Stimulated activated memory B cell treated with anti-CD40 and anti-IgM and Interleukin-4, amounts not matched to agents 10 μg/mL and 1 μg/mL and 100 μg/mL, for 72 hours (primary cell): ENCODE data around the gene HADH.
A peak's percentile ranks its signal among the peaks of the same experiment; 100 is the strongest.
"Not testable (repeated sequence)": the region's sequence is repeated elsewhere in the genome, so short reads cannot be mapped to it uniquely, and the experiment has no call there.

ENCODE experiments used
- ATAC-seq: fragments of 150-1000 bp; cut with Tn5 transposase; 2 replicates; pipeline ENCODE4 v1.10.0; 2021
- H3K27ac Mint-ChIP-seq: one replicate; pipeline ENCODE4 v1.8.0; 2022; ENCODE audit warnings: mild to moderate bottlenecking, mixed read lengths
- H3K27me3 Mint-ChIP-seq: one replicate; pipeline ENCODE4 v1.8.0; 2022; ENCODE audit warnings: mixed read lengths
- H3K36me3 Mint-ChIP-seq: one replicate; pipeline ENCODE4 v1.8.0; 2022; ENCODE audit warnings: mixed read lengths
- H3K4me1 Mint-ChIP-seq: one replicate; pipeline ENCODE4 v1.8.0; 2022; ENCODE audit warnings: mixed read lengths
- H3K4me3 Mint-ChIP-seq: one replicate; pipeline ENCODE4 v1.8.0; 2022; ENCODE audit warnings: mild to moderate bottlenecking, moderate library complexity, mixed read lengths
- H3K9me3 Mint-ChIP-seq: one replicate; pipeline ENCODE4 v1.8.0; 2022; ENCODE audit warnings: mixed read lengths

Gene HADH

GRCh38 chr4:108035691-108036090 lies 46.0 kb downstream of the HADH start:
- Mint-ChIP-seq H3K36me3 (peaks cover 26% of the 10 kb centered on the region), H3K27me3 (no peaks in the 10 kb centered on the region), H3K4me3 (no peak overlapping the region), H3K9me3 (no peaks in the 10 kb centered on the region), H3K27ac (peak overlapping the region; percentile 44), H3K4me1 (peaks cover 6% of the 10 kb centered on the region)
- peak; percentile 63 for ATAC-seq

- peak overlapping the region; percentile 44 for H3K27ac Mint-ChIP-seq
- peaks cover 6% of the 10 kb centered on the region for H3K4me1 Mint-ChIP-seq
- no peaks in the 10 kb centered on the region for H3K27me3 Mint-ChIP-seq
- no peaks in the 10 kb centered on the region for H3K9me3 Mint-ChIP-seq
- ATAC-seq: peak; percentile 69
- no peak overlapping the region for H3K4me3 Mint-ChIP-seq
- peaks cover 20% of the 10 kb centered on the region for H3K36me3 Mint-ChIP-seq
Observed at GRCh38 chr4:108036213-108036612, 46.5 kb downstream of the HADH start.

GRCh38 chr4:108037884-108038283 lies 48.2 kb downstream of the HADH start:
- H3K36me3 Mint-ChIP-seq: peaks cover 14% of the 10 kb centered on the region
- H3K4me1 Mint-ChIP-seq: peaks cover 6% of the 10 kb centered on the region
- no peak for ATAC-seq
- H3K9me3 Mint-ChIP-seq: no peaks in the 10 kb centered on the region
- H3K27ac Mint-ChIP-seq: no peak overlapping the region
- H3K4me3 Mint-ChIP-seq: no peak overlapping the region
- no peaks in the 10 kb centered on the region for H3K27me3 Mint-ChIP-seq

GRCh38 chr4:108042927-108043326 lies 53.2 kb downstream of the HADH start:
- peaks cover 4% of the 10 kb centered on the region for H3K36me3 Mint-ChIP-seq
- H3K4me1 Mint-ChIP-seq: no peaks in the 10 kb centered on the region
- no peaks in the 10 kb centered on the region for H3K9me3 Mint-ChIP-seq
- no peaks in the 10 kb centered on the region for H3K27me3 Mint-ChIP-seq
- H3K27ac Mint-ChIP-seq: no peak overlapping the region
- H3K4me3 Mint-ChIP-seq: no peak overlapping the region
- ATAC-seq: no peak

GRCh38 chr4:108043526-108043925 lies 53.8 kb downstream of the HADH start:
- H3K4me3 Mint-ChIP-seq: no peak overlapping the region
- no peaks in the 10 kb centered on the region for H3K9me3 Mint-ChIP-seq
- no peaks in the 10 kb centered on the region for H3K27me3 Mint-ChIP-seq
- ATAC-seq: no peak
- no peaks in the 10 kb centered on the region for H3K4me1 Mint-ChIP-seq
- peaks cover 4% of the 10 kb centered on the region for H3K36me3 Mint-ChIP-seq
- no peak overlapping the region for H3K27ac Mint-ChIP-seq

GRCh38 chr4:108044951-108045686 lies 55.4 kb downstream of the HADH start:
- peaks cover 6% of the 10 kb centered on the region for H3K4me1 Mint-ChIP-seq
- no peak overlapping the region for H3K4me3 Mint-ChIP-seq
- no peaks in the 10 kb centered on the region for H3K9me3 Mint-ChIP-seq
- H3K27ac Mint-ChIP-seq: no peak overlapping the region
- ATAC-seq: no peak
- H3K27me3 Mint-ChIP-seq: no peaks in the 10 kb centered on the region
- H3K36me3 Mint-ChIP-seq: peaks cover 4% of the 10 kb centered on the region

GRCh38 chr4:108045687-108046024 lies 56.0 kb downstream of the HADH start:
- no peak overlapping the region for H3K4me3 Mint-ChIP-seq
- no peaks in the 10 kb centered on the region for H3K27me3 Mint-ChIP-seq
- no peak for ATAC-seq
- H3K27ac Mint-ChIP-seq: no peak overlapping the region
- H3K36me3 Mint-ChIP-seq: peaks cover 4% of the 10 kb centered on the region
- H3K4me1 Mint-ChIP-seq: peaks cover 6% of the 10 kb centered on the region
- H3K9me3 Mint-ChIP-seq: no peaks in the 10 kb centered on the region

- Mint-ChIP-seq H3K27me3 (no peaks in the 10 kb centered on the region), H3K36me3 (peaks cover 4% of the 10 kb centered on the region), H3K9me3 (no peaks in the 10 kb centered on the region), H3K4me3 (no peak overlapping the region), H3K27ac (no peak overlapping the region), H3K4me1 (peaks cover 6% of the 10 kb centered on the region)
- no peak for ATAC-seq
Observed at GRCh38 chr4:108047199-108047598, 57.5 kb downstream of the HADH start.

GRCh38 chr4:108048157-108048556 lies 58.5 kb downstream of the HADH start:
- no peak for ATAC-seq
- Mint-ChIP-seq H3K27ac (no peak overlapping the region), H3K27me3 (no peaks in the 10 kb centered on the region), H3K4me1 (peaks cover 6% of the 10 kb centered on the region), H3K9me3 (no peaks in the 10 kb centered on the region), H3K4me3 (no peak overlapping the region), H3K36me3 (peaks cover 4% of the 10 kb centered on the region)

- peaks cover 6% of the 10 kb centered on the region for H3K4me1 Mint-ChIP-seq
- no peaks in the 10 kb centered on the region for H3K27me3 Mint-ChIP-seq
- no peak for ATAC-seq
- H3K4me3 Mint-ChIP-seq: peak overlapping the region; percentile 72
- peak overlapping the region; percentile 33 for H3K27ac Mint-ChIP-seq
- no peaks in the 10 kb centered on the region for H3K9me3 Mint-ChIP-seq
- H3K36me3 Mint-ChIP-seq: peaks cover 4% of the 10 kb centered on the region
Observed at GRCh38 chr4:108048997-108049396, 59.3 kb downstream of the HADH start.

- H3K27ac Mint-ChIP-seq: peak overlapping the region; percentile 33
- no peak for ATAC-seq
- H3K9me3 Mint-ChIP-seq: no peaks in the 10 kb centered on the region
- H3K27me3 Mint-ChIP-seq: no peaks in the 10 kb centered on the region
- peaks cover 6% of the 10 kb centered on the region for H3K4me1 Mint-ChIP-seq
- H3K4me3 Mint-ChIP-seq: peak overlapping the region; percentile 72
- H3K36me3 Mint-ChIP-seq: peaks cover 4% of the 10 kb centered on the region
Observed at GRCh38 chr4:108049406-108049805, 59.7 kb downstream of the HADH start.

- H3K4me1 Mint-ChIP-seq, H3K9me3 Mint-ChIP-seq, H3K36me3 Mint-ChIP-seq, H3K4me3 Mint-ChIP-seq, H3K27ac Mint-ChIP-seq, H3K27me3 Mint-ChIP-seq, ATAC-seq: not testable (repeated sequence)
Observed at GRCh38 chr4:108050166-108051111, 60.8 kb downstream of the HADH start.

GRCh38 chr4:108051343-108051742 lies 61.7 kb downstream of the HADH start:
- no peak overlapping the region for H3K4me3 Mint-ChIP-seq
- no peaks in the 10 kb centered on the region for H3K27me3 Mint-ChIP-seq
- no peaks in the 10 kb centered on the region for H3K36me3 Mint-ChIP-seq
- no peaks in the 10 kb centered on the region for H3K9me3 Mint-ChIP-seq
- ATAC-seq: no peak
- no peak overlapping the region for H3K27ac Mint-ChIP-seq
- H3K4me1 Mint-ChIP-seq: peaks cover 6% of the 10 kb centered on the region

GRCh38 chr4:108052558-108053120 lies 63.0 kb downstream of the HADH start:
- no peaks in the 10 kb centered on the region for H3K36me3 Mint-ChIP-seq
- no peak for ATAC-seq
- H3K27ac Mint-ChIP-seq: no peak overlapping the region
- no peak overlapping the region for H3K4me3 Mint-ChIP-seq
- H3K27me3 Mint-ChIP-seq: no peaks in the 10 kb centered on the region
- H3K4me1 Mint-ChIP-seq: peaks cover 6% of the 10 kb centered on the region
- no peaks in the 10 kb centered on the region for H3K9me3 Mint-ChIP-seq

- no peak overlapping the region for H3K27ac Mint-ChIP-seq
- ATAC-seq: peak; percentile 34
- H3K4me1 Mint-ChIP-seq: peaks cover 6% of the 10 kb centered on the region
- no peaks in the 10 kb centered on the region for H3K36me3 Mint-ChIP-seq
- no peaks in the 10 kb centered on the region for H3K9me3 Mint-ChIP-seq
- no peaks in the 10 kb centered on the region for H3K27me3 Mint-ChIP-seq
- H3K4me3 Mint-ChIP-seq: no peak overlapping the region
Observed at GRCh38 chr4:108053251-108053711, 63.6 kb downstream of the HADH start.
